ENCODE measurements around the gene VAMP5. TPM values are rescaled to one million over a fixed set of nuclear protein-coding genes. Genes with fewer than 3 reads are reported as not detected.

The VAMP5 gene
- total RNA-seq, 4 donors from 2014 or later: 39.6 to 91.6 (median 55.6) TPM

GRCh38 chr2:85635011-85635410 lies 50.8 kb downstream of the VAMP5 start:
- DNase-seq (ENCODE audit: low spot score in 2 of 2): no peak
- H3K36me3 ChIP-seq: peaks cover 10 to 97% (median 30%) of the 10 kb centered on the region in 3 donors
- 81 to 83% methylated on average over 8 of the region's 8 CpGs for WGBS, 2 donors

GRCh38 chr2:85635636-85636035 lies 51.4 kb downstream of the VAMP5 start:
- Histone ChIP-seq H3K27me3 (no peaks in the 10 kb centered on the region), H3K4me1 (peaks cover 0 to 8% (median 0%) of the 10 kb centered on the region in 4 donors), H3K9me3 (no peaks in the 10 kb centered on the region), H3K36me3 (peaks cover 10 to 99% (median 34%) of the 10 kb centered on the region in 3 donors), H3K4me3 (no peak overlapping the region), H3K27ac (no peak overlapping the region)
- DNase-seq (ENCODE audit: low spot score in 2 of 2): no peak
- TF ChIP-seq POLR2A (IDR thresholded peaks at IDR 0.05): no peak
- no peak for TF ChIP-seq EP300 (IDR thresholded peaks at IDR 0.05)
- no peak for TF ChIP-seq CTCF (IDR thresholded peaks at IDR 0.05)
- 44 to 47% methylated on average over 4 of the region's 4 CpGs for WGBS, 2 donors

More at GRCh38 chr2:85635011-85635410, 50.8 kb downstream of the VAMP5 start:
- TF ChIP-seq CTCF (IDR thresholded peaks at IDR 0.05) (no peak), EP300 (IDR thresholded peaks at IDR 0.05) (no peak), POLR2A (IDR thresholded peaks at IDR 0.05) (no peak)
- H3K9me3 ChIP-seq: no peaks in the 10 kb centered on the region
- no peaks in the 10 kb centered on the region for H3K27me3 ChIP-seq
- no peak overlapping the region for H3K4me3 ChIP-seq
- H3K27ac ChIP-seq: no peak overlapping the region
- peaks cover 0 to 8% (median 0%) of the 10 kb centered on the region in 4 donors for H3K4me1 ChIP-seq

- TF ChIP-seq CTCF (IDR thresholded peaks at IDR 0.05): no peak
- TF ChIP-seq POLR2A (IDR thresholded peaks at IDR 0.05): no peak
- no peak for TF ChIP-seq EP300 (IDR thresholded peaks at IDR 0.05)
- H3K36me3 ChIP-seq: peaks cover 10 to 100% (median 54%) of the 10 kb centered on the region in 3 donors
Observed at GRCh38 chr2:85642725-85643124, 58.5 kb downstream of the VAMP5 start.

More at GRCh38 chr2:85642725-85643124, 58.5 kb downstream of the VAMP5 start:
- DNase-seq (ENCODE audit: low spot score in 2 of 2): no peak
- 84 to 98% methylated on average over 3 of the region's 3 CpGs for WGBS, 2 donors
- no peak overlapping the region for H3K27ac ChIP-seq
- peaks cover 0 to 3% (median 0%) of the 10 kb centered on the region in 4 donors for H3K4me1 ChIP-seq
- no peaks in the 10 kb centered on the region for H3K27me3 ChIP-seq
- no peak overlapping the region for H3K4me3 ChIP-seq
- no peaks in the 10 kb centered on the region for H3K9me3 ChIP-seq

Small RNAs within 50 kb of the gene (small RNA-seq; reads per million reads assigned to genes)
- gene RN7SL126P: not detected

Other genes with a start within 250 kb of the VAMP5 start
- gene RETSAT, start 229.9 kb upstream of the VAMP5 start, total RNA-seq: 100 to 1,000 TPM in 2 of 4 donors, 10 to 100 TPM in 2; 74.7 to 113 (median 97.5) TPM
- gene ELMOD3, start 229.7 kb upstream of the VAMP5 start, total RNA-seq: 10 to 100 TPM; 21.2 to 39.0 (median 35.4) TPM
- gene CAPG, start 174.1 kb upstream of the VAMP5 start, total RNA-seq: 10 to 100 TPM; 58.8 to 67.8 (median 67.7) TPM
- gene SH2D6, start 165.7 kb upstream of the VAMP5 start, total RNA-seq: 1 to 10 TPM in 1 of 4 donors, not detected in 3; 1.1 TPM
- 100 to 1,000 TPM; 139 to 164 (median 145) TPM for gene MAT2A, start 45.3 kb upstream of the VAMP5 start, total RNA-seq
- gene GGCX, start 22.9 kb upstream of the VAMP5 start, total RNA-seq: 10 to 100 TPM; 24.7 to 34.3 (median 27.1) TPM
- 10 to 100 TPM in 2 of 4 donors, 1 to 10 TPM in 2; 4.3 to 24.0 (median 11.8) TPM for gene VAMP8, start 6.8 kb upstream of the VAMP5 start, total RNA-seq
- 100 to 1,000 TPM; 117 to 212 (median 162) TPM for gene RNF181, start 11.3 kb downstream of the VAMP5 start, total RNA-seq
- 10 to 100 TPM; 12.9 to 29.4 (median 16.6) TPM for gene TMEM150A, start 18.3 kb downstream of the VAMP5 start, total RNA-seq
- gene C2orf68, start 27.6 kb downstream of the VAMP5 start, total RNA-seq: 10 to 100 TPM; 15.7 to 21.9 (median 19.7) TPM
- 100 to 1,000 TPM in 2 of 4 donors, 10 to 100 TPM in 2; 90.0 to 173 (median 130) TPM for gene USP39, start 31.8 kb downstream of the VAMP5 start, total RNA-seq
- gene SFTPB, start 83.8 kb downstream of the VAMP5 start, total RNA-seq: not detected
- 1 to 10 TPM in 1 of 4 donors, under 1 TPM in 2, not detected in 1; 0.63 to 4.2 (median 0.98) TPM for gene GNLY, start 109.9 kb downstream of the VAMP5 start, total RNA-seq
- 100 to 1,000 TPM in 3 of 4 donors, 10 to 100 TPM in 1; 98.0 to 170 (median 119) TPM for gene ATOH8, start 169.6 kb downstream of the VAMP5 start, total RNA-seq